Measurements from ENCODE around the gene NRG2. TPM values are rescaled to one million over a fixed set of nuclear protein-coding genes. Genes with fewer than 3 reads are reported as not detected.
A peak's percentile ranks its signal among the peaks of the same experiment; 100 is the strongest.

NRG2 gene
- total RNA-seq, 1 experiment from 2014 or later, result 1.8 TPM

- Histone ChIP-seq H3K9me2 (replicated peaks; ENCODE audit: low read length) (no peaks in the 10 kb centered on the region), H3K4me2 (ENCODE audit: low read length) (no peak overlapping the region), H3F3A (ENCODE audit: low read length, unreplicated experiment) (no peaks in the 10 kb centered on the region), H2AFZ (ENCODE audit: low read length) (no peak overlapping the region), H3K4me3 (ENCODE audit: low read length) (no peak overlapping the region), H3K9me3 (ENCODE audit: low read length) (no peaks in the 10 kb centered on the region), H3K27ac (ENCODE audit: low read length) (no peak overlapping the region), H3K9ac (ENCODE audit: low read length) (no peak overlapping the region), H4K20me1 (ENCODE audit: low read length) (no peaks in the 10 kb centered on the region), H3K36me3 (ENCODE audit: low read depth, low read length) (no peaks in the 10 kb centered on the region), H3K4me1 (ENCODE audit: insufficient read depth, low read length) (no peaks in the 10 kb centered on the region), H3K79me2 (ENCODE audit: low read length) (no peaks in the 10 kb centered on the region), H3K27me3 (ENCODE audit: low read length) (no peaks in the 10 kb centered on the region)
- BruUV-seq (replicated peaks), result no TSS peak
- intact Hi-C loops (cut with micrococcal nuclease), result no loop called here
- ChIA-PET CTCF (interaction anchor here (0.5 kb wide), 1 partner anchor 116 kb away, joined by 3 read pairs; no protein-coding TSS in a partner anchor), POLR2A (ENCODE audit: unreplicated experiment) (no interaction called here)
- ATAC-seq, result no peak
- TF ChIP-seq EZH2 (IDR thresholded peaks at IDR 0.05; ENCODE audit: low read length, unreplicated experiment), result no peak
- no peak for TF ChIP-seq CTCF (conservative IDR thresholded peaks at IDR 0.05; ENCODE audit: low read depth, low read length)
- no peak for TF ChIP-seq EZH2phosphoT487 (IDR thresholded peaks at IDR 0.05; ENCODE audit: borderline replicate concordance, low read length)
- DNase-seq, result no peak
Measured at GRCh38 chr5:139912804-139913203, 130.3 kb downstream of the NRG2 start.

DNA sequence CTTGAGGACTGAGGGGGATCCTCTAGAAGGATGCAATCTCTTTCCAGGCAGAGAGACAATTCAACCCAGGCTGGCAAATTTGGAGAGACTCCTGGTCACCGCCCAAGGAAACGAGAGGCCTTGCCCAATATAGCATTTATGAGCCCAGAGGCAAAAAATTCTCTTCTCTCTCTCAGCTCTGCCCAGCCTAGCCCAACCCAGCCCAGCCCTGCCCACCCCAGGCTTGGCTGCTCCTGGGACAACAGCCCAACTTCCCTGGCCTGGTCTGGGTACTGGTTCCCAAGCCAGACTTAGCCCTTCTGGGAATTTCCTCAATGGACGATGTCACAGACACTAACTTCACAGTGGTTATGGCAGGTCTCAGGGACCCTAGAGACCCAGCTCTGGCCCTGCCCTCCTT, 130.9 kb downstream of the NRG2 start:
- Histone ChIP-seq H3K9me3 (ENCODE audit: low read length) (no peaks in the 10 kb centered on the region), H3K4me2 (ENCODE audit: low read length) (no peak overlapping the region), H3K27ac (ENCODE audit: low read length) (no peak overlapping the region), H3F3A (ENCODE audit: low read length, unreplicated experiment) (no peaks in the 10 kb centered on the region), H3K9me2 (replicated peaks; ENCODE audit: low read length) (no peaks in the 10 kb centered on the region), H4K20me1 (ENCODE audit: low read length) (no peaks in the 10 kb centered on the region), H2AFZ (ENCODE audit: low read length) (no peak overlapping the region), H3K4me3 (ENCODE audit: low read length) (no peak overlapping the region), H3K9ac (ENCODE audit: low read length) (no peak overlapping the region), H3K27me3 (ENCODE audit: low read length) (no peaks in the 10 kb centered on the region), H3K79me2 (ENCODE audit: low read length) (no peaks in the 10 kb centered on the region), H3K4me1 (ENCODE audit: insufficient read depth, low read length) (no peaks in the 10 kb centered on the region), H3K36me3 (ENCODE audit: low read depth, low read length) (no peaks in the 10 kb centered on the region)
- intact Hi-C loops (cut with micrococcal nuclease), result no loop called here
- TF ChIP-seq EZH2phosphoT487 (IDR thresholded peaks at IDR 0.05; ENCODE audit: borderline replicate concordance, low read length) (no peak), CTCF (conservative IDR thresholded peaks at IDR 0.05; ENCODE audit: low read depth, low read length) (no peak), EZH2 (IDR thresholded peaks at IDR 0.05; ENCODE audit: low read length, unreplicated experiment) (no peak)
- BruUV-seq (replicated peaks), result no TSS peak
- no peak for ATAC-seq
- CTCF ChIA-PET, result no interaction called here
- DNase-seq, result no peak
- POLR2A ChIA-PET (ENCODE audit: unreplicated experiment), result no interaction called here

DNA sequence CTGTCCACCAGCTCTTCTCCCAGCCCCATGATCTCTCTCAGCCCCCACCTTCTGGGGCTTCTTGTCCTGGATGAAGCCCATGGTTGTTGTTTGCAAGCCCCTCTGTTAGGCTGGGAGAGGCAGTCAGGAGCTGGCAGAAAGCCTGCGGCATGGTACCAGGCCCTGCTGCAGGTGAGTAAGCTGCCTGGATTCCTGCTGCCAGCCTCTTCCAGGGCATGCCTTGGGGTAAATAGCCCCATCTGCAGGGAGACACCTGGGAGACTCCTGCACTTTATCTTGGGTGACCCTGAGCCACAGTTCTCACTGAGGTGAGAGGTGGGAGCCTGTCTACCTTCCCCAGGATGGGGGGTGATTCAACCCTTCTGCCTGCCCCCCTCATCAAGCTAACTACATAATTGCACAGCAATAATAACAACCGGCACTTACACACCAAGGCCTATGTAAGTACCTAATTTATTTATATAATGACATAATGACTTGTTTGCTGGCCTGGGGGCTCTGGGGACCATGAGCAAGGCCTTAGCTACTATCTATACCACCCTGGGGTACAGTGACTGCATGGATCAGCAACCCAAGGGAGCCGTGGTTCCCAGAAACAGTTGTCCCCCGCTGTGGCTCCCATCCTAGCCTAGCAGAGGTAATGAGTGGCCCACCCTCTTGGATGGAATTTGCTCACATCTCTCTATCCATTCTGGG, 131.5 kb downstream of the NRG2 start:
- Histone ChIP-seq H3K4me1 (ENCODE audit: insufficient read depth, low read length) (no peaks in the 10 kb centered on the region), H3F3A (ENCODE audit: low read length, unreplicated experiment) (no peaks in the 10 kb centered on the region), H3K27ac (ENCODE audit: low read length) (no peak overlapping the region), H3K4me3 (ENCODE audit: low read length) (no peak overlapping the region), H3K4me2 (ENCODE audit: low read length) (no peak overlapping the region), H3K79me2 (ENCODE audit: low read length) (no peaks in the 10 kb centered on the region), H3K27me3 (ENCODE audit: low read length) (no peaks in the 10 kb centered on the region), H3K9me2 (replicated peaks; ENCODE audit: low read length) (no peaks in the 10 kb centered on the region), H3K36me3 (ENCODE audit: low read depth, low read length) (no peaks in the 10 kb centered on the region), H3K9me3 (ENCODE audit: low read length) (no peaks in the 10 kb centered on the region), H3K9ac (ENCODE audit: low read length) (no peak overlapping the region), H2AFZ (ENCODE audit: low read length) (no peak overlapping the region), H4K20me1 (ENCODE audit: low read length) (no peaks in the 10 kb centered on the region)
- ChIA-PET CTCF (no interaction called here), POLR2A (ENCODE audit: unreplicated experiment) (interaction anchor here (0.6 kb wide), 1 partner anchor 85 kb away, joined by 3 read pairs; no protein-coding TSS in a partner anchor)
- DNase-seq (peak; percentile 9), ATAC-seq (no peak)
- BruUV-seq (replicated peaks), result no TSS peak
- intact Hi-C loops (cut with micrococcal nuclease), result no loop called here
- TF ChIP-seq EZH2 (IDR thresholded peaks at IDR 0.05; ENCODE audit: low read length, unreplicated experiment) (no peak), CTCF (conservative IDR thresholded peaks at IDR 0.05; ENCODE audit: low read depth, low read length) (no peak), EZH2phosphoT487 (IDR thresholded peaks at IDR 0.05; ENCODE audit: borderline replicate concordance, low read length) (no peak)

Measured in PC-3 (cell line).